Neural crest cell (in vitro differentiated cells): Measurements from ENCODE around the gene ZBTB1. TPM values are rescaled to one million over a fixed set of nuclear protein-coding genes. Genes with fewer than 3 reads are reported as not detected.

ENCODE experiments used
- DNase-seq: peaks from one replicate; pipeline ENCODE4 v3.0.0; 2021; ENCODE audit warnings: low read depth, mixed read lengths, low spot score
- H3K27ac Mint-ChIP-seq: one replicate; pipeline ENCODE4 v1.8.0; 2021; ENCODE audit warnings: mild to moderate bottlenecking, mixed read lengths; ENCODE audit not compliant: unreplicated experiment
- H3K27me3 Mint-ChIP-seq: 2 replicates; pipeline ENCODE4 v1.8.0; 2021; ENCODE audit warnings: low read depth, mild to moderate bottlenecking, mixed read lengths
- H3K36me3 Mint-ChIP-seq: 2 replicates; pipeline ENCODE4 v1.8.0; 2021; ENCODE audit warnings: low read depth, mild to moderate bottlenecking, mixed read lengths
- H3K4me1 Mint-ChIP-seq: 2 replicates; pipeline ENCODE4 v1.8.0; 2021; ENCODE audit warnings: mixed read lengths
- H3K4me3 Mint-ChIP-seq: one replicate; pipeline ENCODE4 v1.8.0; 2021; ENCODE audit warnings: mild to moderate bottlenecking, mixed read lengths
- H3K9me3 Mint-ChIP-seq: 2 replicates; pipeline ENCODE4 v1.8.0; 2021; ENCODE audit warnings: mixed read lengths
- CTCF ChIP-seq: fragments of 200-600 bp; sonication (generic); conservative IDR thresholded peaks from 2 replicates; pipeline ENCODE4 v1.5.0; 2021; ENCODE audit warnings: antibody characterized with exemption, mild to moderate bottlenecking
- total RNA-seq: library from RNA; stranded (reverse); gene quantifications from 2 replicates; pipeline ENCODE4 v1.2.1, GENCODE V29; 2021

Gene ZBTB1
- total RNA-seq, 1 donor from 2014 or later, result 36.0 TPM

- H3K27me3 Mint-ChIP-seq, result no peaks in the 10 kb centered on the region
- no peak overlapping the region for H3K4me3 Mint-ChIP-seq
- H3K36me3 Mint-ChIP-seq, result no peaks in the 10 kb centered on the region
- TF ChIP-seq CTCF, result no peak
- H3K4me1 Mint-ChIP-seq, result peaks cover 7% of the 10 kb centered on the region
- DNase-seq, result no peak
- H3K27ac Mint-ChIP-seq, result no peak overlapping the region
- H3K9me3 Mint-ChIP-seq, result no peaks in the 10 kb centered on the region
Measured at GRCh38 chr14:64496764-64497163, 7.8 kb upstream of the ZBTB1 start.

- H3K27ac Mint-ChIP-seq, result no peak overlapping the region
- no peaks in the 10 kb centered on the region for H3K27me3 Mint-ChIP-seq
- H3K36me3 Mint-ChIP-seq, result no peaks in the 10 kb centered on the region
- no peak for DNase-seq
- H3K9me3 Mint-ChIP-seq, result no peaks in the 10 kb centered on the region
- no peak for TF ChIP-seq CTCF
- peak overlapping the region; percentile 32 for H3K4me3 Mint-ChIP-seq
- peaks cover 21% of the 10 kb centered on the region for H3K4me1 Mint-ChIP-seq
Measured at GRCh38 chr14:64500088-64500487, 4.5 kb upstream of the ZBTB1 start.

GRCh38 chr14:64501411-64502171, 3.0 kb upstream of the ZBTB1 start:
- no peak for TF ChIP-seq CTCF
- no peak for DNase-seq
- no peaks in the 10 kb centered on the region for H3K36me3 Mint-ChIP-seq
- no peaks in the 10 kb centered on the region for H3K9me3 Mint-ChIP-seq
- H3K27me3 Mint-ChIP-seq, result no peaks in the 10 kb centered on the region
- peaks cover 34% of the 10 kb centered on the region for H3K4me1 Mint-ChIP-seq
- H3K27ac Mint-ChIP-seq, result no peak overlapping the region
- H3K4me3 Mint-ChIP-seq, result peak overlapping the region; percentile 94

GRCh38 chr14:64502456-64502855, 2.1 kb upstream of the ZBTB1 start:
- no peak for DNase-seq
- no peaks in the 10 kb centered on the region for H3K9me3 Mint-ChIP-seq
- peak overlapping the region; percentile 94 for H3K4me3 Mint-ChIP-seq
- no peak overlapping the region for H3K27ac Mint-ChIP-seq
- H3K36me3 Mint-ChIP-seq, result no peaks in the 10 kb centered on the region
- TF ChIP-seq CTCF, result no peak
- H3K4me1 Mint-ChIP-seq, result peaks cover 42% of the 10 kb centered on the region
- no peaks in the 10 kb centered on the region for H3K27me3 Mint-ChIP-seq

- Mint-ChIP-seq H3K4me1 (peaks cover 47% of the 10 kb centered on the region), H3K4me3 (peak overlapping the region; percentile 94), H3K27ac (peak overlapping the region; percentile 90), H3K27me3 (no peaks in the 10 kb centered on the region), H3K9me3 (no peaks in the 10 kb centered on the region), H3K36me3 (no peaks in the 10 kb centered on the region)
- no peak for DNase-seq
- no peak for TF ChIP-seq CTCF
Measured at GRCh38 chr14:64502887-64503433, 1.6 kb upstream of the ZBTB1 start.
